SK-N-SH treated with all-trans-retinoic acid at 6 μM for 48 hours (cell line): ENCODE measurements around the gene SYNPO.

Source experiments
- ARNTL ChIP-seq: fragments of 450-650 bp; formaldehyde crosslinking; IDR thresholded peaks from 2 replicates; pipeline ENCODE4 v1.5.0; 2020; ENCODE audit warnings: low read depth, mild to moderate bottlenecking, moderate library complexity, borderline replicate concordance
- CREB5 ChIP-seq: fragments of 250-450 bp; sonication (Bioruptor Pico); IDR thresholded peaks from 2 replicates; pipeline ENCODE4 v1.5.1; 2020; ENCODE audit warnings: low read depth, mild to moderate bottlenecking, moderate library complexity
- CSRNP3 ChIP-seq: fragments of 250-450 bp; sonication (Bioruptor Pico); IDR thresholded peaks from 2 replicates; pipeline ENCODE4 v1.5.1; 2021; ENCODE audit warnings: mild to moderate bottlenecking, moderate library complexity
- GLIS3 ChIP-seq: fragments of 250-450 bp; sonication (Bioruptor Pico); IDR thresholded peaks from 2 replicates; pipeline ENCODE4 v1.5.0; 2020; ENCODE audit warnings: mild to moderate bottlenecking, moderate library complexity
- PATZ1 ChIP-seq: fragments of 250-450 bp; sonication (Bioruptor Pico); IDR thresholded peaks from 2 replicates; pipeline ENCODE4 v1.8.0; 2020; ENCODE audit warnings: mild to moderate bottlenecking, moderate library complexity, borderline replicate concordance
- POU6F1 ChIP-seq: fragments of 250-450 bp; sonication (Bioruptor Pico); IDR thresholded peaks from 2 replicates; pipeline ENCODE4 v1.8.0; 2021; ENCODE audit warnings: low read depth, mild to moderate bottlenecking, moderate library complexity, borderline replicate concordance
- SNAI2 ChIP-seq: fragments of 250-450 bp; sonication (Bioruptor Pico); IDR thresholded peaks from 2 replicates; pipeline ENCODE4 v1.5.0; 2020; ENCODE audit warnings: mild to moderate bottlenecking, moderate library complexity
- TCF4 ChIP-seq: fragments of 250-450 bp; sonication (Bioruptor Pico); IDR thresholded peaks from 2 replicates; pipeline ENCODE4 v1.8.0; 2021; ENCODE audit warnings: mild to moderate bottlenecking, moderate library complexity, borderline replicate concordance
- TOX ChIP-seq: fragments of 250-450 bp; sonication (Bioruptor Pico); IDR thresholded peaks from 2 replicates; pipeline ENCODE4 v1.8.0; 2021; ENCODE audit warnings: mild to moderate bottlenecking, moderate library complexity, borderline replicate concordance
- ZFP3 ChIP-seq: fragments of 250-450 bp; sonication (Bioruptor Pico); IDR thresholded peaks from 2 replicates; pipeline ENCODE4 v1.5.0; 2020; ENCODE audit warnings: mild to moderate bottlenecking, moderate library complexity
- ZFP30 ChIP-seq: fragments of 450-650 bp; formaldehyde crosslinking; IDR thresholded peaks from 2 replicates; pipeline ENCODE4 v1.5.0; 2022; ENCODE audit warnings: mild to moderate bottlenecking, moderate library complexity
- ZNF70 ChIP-seq: fragments of 450-650 bp; formaldehyde crosslinking; IDR thresholded peaks from 2 replicates; pipeline ENCODE4 v1.5.0; 2020; ENCODE audit warnings: mild to moderate bottlenecking, moderate library complexity

- TF ChIP-seq ZFP30 (no peak), PATZ1 (CRISPR knock-in tag) (no peak), ZNF70 (CRISPR knock-in tag) (no peak), CREB5 (CRISPR knock-in tag) (no peak), GLIS3 (CRISPR knock-in tag) (no peak), ZFP3 (CRISPR knock-in tag) (no peak), SNAI2 (CRISPR knock-in tag) (no peak), TOX (CRISPR knock-in tag) (no peak), CSRNP3 (no peak), TCF4 (CRISPR knock-in tag) (no peak), ARNTL (CRISPR knock-in tag) (no peak), POU6F1 (CRISPR knock-in tag) (no peak)
Observed at GRCh38 chr5:150599281-150599680, 41.2 kb upstream of the SYNPO start.
